Measurements from ENCODE around the gene DEPDC1. TPM values are rescaled to one million over a fixed set of nuclear protein-coding genes. Genes with fewer than 3 reads are reported as not detected.
A peak's percentile ranks its signal among the peaks of the same experiment; 100 is the strongest.

Gene DEPDC1
- under 1 TPM in 1 of 4 donors, not detected in 3; 0.11 TPM for total RNA-seq

- intact Hi-C loops (cut with DNase I; ENCODE audit: low total_unique reads), result no loop called here
- peak within 1 kb of the TSS in 3 of 4 donors; percentile 20 to 48 (median 28) for H3K27ac ChIP-seq
- TF ChIP-seq POLR2A (IDR thresholded peaks at IDR 0.05) (no peak), CTCF (IDR thresholded peaks at IDR 0.05 in 4 of 5, conservative IDR thresholded peaks at IDR 0.05 in 1 of 5) (peak in 1 of 5 experiments; percentile 10)
Observed at GRCh38 chr1:68496680-68497357, at the start of gene DEPDC1. DEPDC1 (minus strand) TSS chr1:68497082; CDS start chr1:68496999, 83 bp downstream.

GRCh38 chr1:68544651-68545050 lies 47.8 kb upstream of the DEPDC1 start:
- no peak for TF ChIP-seq CTCF (IDR thresholded peaks at IDR 0.05 in 4 of 5, conservative IDR thresholded peaks at IDR 0.05 in 1 of 5)
- no peak for TF ChIP-seq POLR2A (IDR thresholded peaks at IDR 0.05)
- intact Hi-C loops (cut with DNase I; ENCODE audit: low total_unique reads) (no loop called here), in situ Hi-C loops (cut with MboI; ENCODE audit: low sequenced_read_pairs in 4 of 4) (no loop called here)
- no peaks in the 10 kb centered on the region for H3K9me3 ChIP-seq
- H3K36me3 ChIP-seq, result no peaks in the 10 kb centered on the region
- no peaks in the 10 kb centered on the region for H3K4me1 ChIP-seq
- H3K27me3 ChIP-seq, result no peaks in the 10 kb centered on the region
- DNase-seq (no peak), ATAC-seq (no peak)
- H3K4me3 ChIP-seq, result no peak overlapping the region
- H3K27ac ChIP-seq, result no peak overlapping the region

More at GRCh38 chr1:68496680-68497357, at the start of gene DEPDC1:
- no peaks in the 10 kb centered on the region for H3K36me3 ChIP-seq
- ATAC-seq, result peak; percentile 95 to 96
- H3K27me3 ChIP-seq, result no peaks in the 10 kb centered on the region
- in situ Hi-C loops (cut with MboI; ENCODE audit: low sequenced_read_pairs in 4 of 4), result no loop called here
- no peaks in the 10 kb centered on the region for H3K9me3 ChIP-seq
- DNase-seq, result peak; percentile 88 to 89
- H3K4me1 ChIP-seq, result peaks cover 10 to 19% of the 10 kb centered on the region in 2 donors
- H3K4me3 ChIP-seq, result peak within 1 kb of the TSS; percentile 62 to 82 (median 73)

- ATAC-seq (no peak), DNase-seq (no peak)
- intact Hi-C loops (cut with DNase I; ENCODE audit: low total_unique reads), result no loop called here
- no peak overlapping the region for H3K27ac ChIP-seq
- TF ChIP-seq POLR2A (IDR thresholded peaks at IDR 0.05) (no peak), CTCF (IDR thresholded peaks at IDR 0.05 in 4 of 5, conservative IDR thresholded peaks at IDR 0.05 in 1 of 5) (no peak)
- no peaks in the 10 kb centered on the region for H3K4me1 ChIP-seq
- H3K36me3 ChIP-seq, result no peaks in the 10 kb centered on the region
- no peaks in the 10 kb centered on the region for H3K9me3 ChIP-seq
- H3K27me3 ChIP-seq, result no peaks in the 10 kb centered on the region
- H3K4me3 ChIP-seq, result no peak overlapping the region
- in situ Hi-C loops (cut with MboI; ENCODE audit: low sequenced_read_pairs in 4 of 4), result no loop called here
Observed at GRCh38 chr1:68542586-68542985, 45.7 kb upstream of the DEPDC1 start.

GRCh38 chr1:68538941-68539340 lies 42.1 kb upstream of the DEPDC1 start:
- Histone ChIP-seq H3K4me1 (no peaks in the 10 kb centered on the region), H3K9me3 (no peaks in the 10 kb centered on the region), H3K27ac (no peak overlapping the region), H3K27me3 (no peaks in the 10 kb centered on the region), H3K36me3 (no peaks in the 10 kb centered on the region), H3K4me3 (no peak overlapping the region)
- ATAC-seq, result no peak
- TF ChIP-seq CTCF (IDR thresholded peaks at IDR 0.05 in 4 of 5, conservative IDR thresholded peaks at IDR 0.05 in 1 of 5), result no peak
- TF ChIP-seq POLR2A (IDR thresholded peaks at IDR 0.05), result no peak
- intact Hi-C loops (cut with DNase I; ENCODE audit: low total_unique reads) (no loop called here), in situ Hi-C loops (cut with MboI; ENCODE audit: low sequenced_read_pairs in 4 of 4) (no loop called here)
- DNase-seq, result no peak

All from gastrocnemius medialis (tissue), 4 donors.